HG02588 (cell line): ENCODE measurements around the gene BRMS1.
"Not testable (repeated sequence)": the region's sequence is repeated elsewhere in the genome, so short reads cannot be mapped to it uniquely, and the experiment has no call there.

Source experiments
- ATAC-seq: cut with Tn5 transposase; IDR thresholded peaks from one replicate; pipeline ENCODE4 v1.9.1; 2021; ENCODE audit warnings: mild to moderate bottlenecking, moderate library complexity; ENCODE audit not compliant: unreplicated experiment

The BRMS1 gene

GRCh38 chr11:66363805-66364535 is 19.1 kb upstream of the BRMS1 start:
- no peak for ATAC-seq

GRCh38 chr11:66363187-66363601 is 18.3 kb upstream of the BRMS1 start:
- no peak for ATAC-seq

GRCh38 chr11:66362481-66363147 is 17.7 kb upstream of the BRMS1 start:
- no peak for ATAC-seq

GRCh38 chr11:66361502-66361941 is 16.6 kb upstream of the BRMS1 start:
- no peak for ATAC-seq

- ATAC-seq: no peak
Measured at GRCh38 chr11:66360406-66361073, 15.6 kb upstream of the BRMS1 start.

- ATAC-seq: no peak
Measured at GRCh38 chr11:66359662-66360087, 14.8 kb upstream of the BRMS1 start.

- ATAC-seq: not testable (repeated sequence)
Measured at GRCh38 chr11:66350560-66351235, 5.8 kb upstream of the BRMS1 start.

GRCh38 chr11:66349084-66349386 is 4.1 kb upstream of the BRMS1 start:
- ATAC-seq: no peak

GRCh38 chr11:66347425-66348276 is 2.7 kb upstream of the BRMS1 start, which contains the start of gene B4GAT1:
Gene B4GAT1 (minus strand): TSS chr11:66347629. CDS start chr11:66347545, 84 bp downstream.
- ATAC-seq: peak; percentile 41

GRCh38 chr11:66346476-66347424 is 1.8 kb upstream of the BRMS1 start:
- no peak for ATAC-seq

GRCh38 chr11:66345316-66345649 is 379 bp upstream of the BRMS1 start:
- ATAC-seq: no peak

GRCh38 chr11:66343176-66343575 is 1.7 kb downstream of the BRMS1 start:
- ATAC-seq: no peak

GRCh38 chr11:66341502-66342126 is 3.3 kb downstream of the BRMS1 start:
- no peak for ATAC-seq

- no peak for ATAC-seq
Measured at GRCh38 chr11:66340596-66341501, 4.1 kb downstream of the BRMS1 start.

- ATAC-seq: no peak
Measured at GRCh38 chr11:66339686-66340483, 5.0 kb downstream of the BRMS1 start.

- ATAC-seq: no peak
Measured at GRCh38 chr11:66339162-66339675, 5.7 kb downstream of the BRMS1 start.
